Upper lobe of right lung (tissue), 1 donor: ENCODE results near the gene GRIK3. TPM values are rescaled to one million over a fixed set of nuclear protein-coding genes. Genes with fewer than 3 reads are reported as not detected.
"Not testable (repeated sequence)": the region's sequence is repeated elsewhere in the genome, so short reads cannot be mapped to it uniquely, and the experiment has no call there.

Experiments used
- ATAC-seq: fragments of 200-7000 bp; cut with Tn5 transposase; one replicate; pipeline ENCODE4 v1.9.1; 2020; ENCODE audit warnings: mild to moderate bottlenecking, moderate library complexity
- DNase-seq: peaks from one replicate; pipeline ENCODE4 v3.0.0-alpha.2; 2020
- H3K27ac ChIP-seq: fragments of 200-600 bp; one replicate; pipeline ENCODE4 v1.8.0; 2022
- H3K27me3 ChIP-seq: fragments of 200-600 bp; one replicate; pipeline ENCODE4 v1.8.0; 2022; ENCODE audit warnings: mild to moderate bottlenecking
- H3K36me3 ChIP-seq: fragments of 200-600 bp; one replicate; pipeline ENCODE4 v1.8.0; 2022
- H3K4me1 ChIP-seq: fragments of 200-600 bp; one replicate; pipeline ENCODE4 v1.8.0; 2022
- H3K4me3 ChIP-seq: fragments of 200-600 bp; one replicate; pipeline ENCODE4 v1.8.0; 2022; ENCODE audit warnings: mild to moderate bottlenecking
- H3K9me3 ChIP-seq: fragments of 200-600 bp; one replicate; pipeline ENCODE4 v1.8.0; 2022
- intact Hi-C: fragments of 100-400 bp; cut with DNase I; formaldehyde crosslinking; loops from one replicate; pipeline ENCODE4 v1.11.0; 2022
- long read RNA-seq: library from polyadenylated mRNA; unstranded; transcript quantifications from one replicate; pipeline ENCODE4 v2.0.0, GENCODE V29; 2021
- total RNA-seq: library from RNA; stranded (reverse); fragmentation: NEBNext Ultra II Directional; extraction: Animal tissue kit (Norgen Biotek cat#: 25700); gene quantifications from one replicate; pipeline ENCODE4 v1.2.1, GENCODE V29; 2021
- TF ChIP-seq, protein P1 (sequence below): fragments of 200-600 bp; IDR thresholded peaks from one replicate; pipeline ENCODE4 v1.8.0; 2022; ENCODE audit warnings: antibody characterized with exemption
- donor health status: DM: no; HTN: yes; CAD: no; lungs with severe emphysema.

Gene GRIK3
- not detected for total RNA-seq
- long read RNA-seq: 0 reads

DNA sequence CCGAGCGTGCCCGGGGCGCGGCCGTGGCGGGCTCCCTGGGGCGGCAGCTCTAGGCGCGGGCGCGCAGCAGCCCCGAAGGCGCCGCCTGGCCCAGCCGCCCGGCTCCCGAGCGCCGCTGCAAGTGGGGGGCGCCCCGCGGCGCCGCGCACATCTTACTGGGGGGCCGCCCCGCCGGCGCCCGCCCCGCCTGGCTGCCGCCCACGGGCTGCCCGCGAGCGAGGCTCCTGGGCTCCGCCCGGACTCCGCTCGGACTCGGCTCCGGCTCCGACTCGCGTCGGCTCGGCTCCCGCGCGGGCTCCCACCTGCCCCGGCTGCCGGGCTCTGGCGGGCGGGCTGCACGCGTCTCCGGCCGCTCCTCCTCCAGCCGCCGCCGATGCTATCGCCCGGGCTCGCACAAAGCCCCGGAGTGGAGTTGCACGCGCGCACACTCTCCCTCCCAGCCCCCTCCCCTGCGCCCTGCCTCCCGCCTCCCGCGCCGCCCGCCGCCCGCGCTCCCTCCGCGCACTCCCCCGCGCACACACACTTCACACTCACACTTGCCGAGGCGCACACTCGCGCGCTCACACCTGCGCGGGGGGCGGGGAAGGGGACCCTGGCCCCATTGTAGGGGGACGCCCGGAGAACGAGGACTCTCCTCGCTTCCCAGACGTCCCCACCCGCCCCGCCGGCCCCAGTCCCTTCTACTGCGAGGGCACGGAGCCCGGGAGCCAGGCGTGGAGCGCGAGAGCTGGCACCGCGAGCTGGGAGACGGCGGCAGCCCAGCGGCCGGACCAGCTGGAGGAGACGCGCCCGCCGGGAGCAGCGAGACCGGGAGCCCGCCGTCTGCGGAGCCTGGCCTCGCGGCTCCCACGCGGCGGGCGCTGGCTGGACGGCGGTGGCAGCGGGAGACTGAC lies at the start of gene GRIK3:
Gene GRIK3, minus strand, starts transcription at position 395 of the 893 bp plus-strand sequence. CDS start 407 bp downstream, outside the sequence.
- Histone ChIP-seq H3K27me3 (peaks cover 94% of the 10 kb centered on the region), H3K9me3 (no peaks in the 10 kb centered on the region), H3K4me1 (no peaks in the 10 kb centered on the region), H3K27ac (no peak within 1 kb of the TSS), H3K36me3 (no peaks in the 10 kb centered on the region), H3K4me3 (no peak within 1 kb of the TSS)
- ATAC-seq (no peak), DNase-seq (no peak)
- intact Hi-C loops: no loop called here
- TF ChIP-seq, protein P1, sequence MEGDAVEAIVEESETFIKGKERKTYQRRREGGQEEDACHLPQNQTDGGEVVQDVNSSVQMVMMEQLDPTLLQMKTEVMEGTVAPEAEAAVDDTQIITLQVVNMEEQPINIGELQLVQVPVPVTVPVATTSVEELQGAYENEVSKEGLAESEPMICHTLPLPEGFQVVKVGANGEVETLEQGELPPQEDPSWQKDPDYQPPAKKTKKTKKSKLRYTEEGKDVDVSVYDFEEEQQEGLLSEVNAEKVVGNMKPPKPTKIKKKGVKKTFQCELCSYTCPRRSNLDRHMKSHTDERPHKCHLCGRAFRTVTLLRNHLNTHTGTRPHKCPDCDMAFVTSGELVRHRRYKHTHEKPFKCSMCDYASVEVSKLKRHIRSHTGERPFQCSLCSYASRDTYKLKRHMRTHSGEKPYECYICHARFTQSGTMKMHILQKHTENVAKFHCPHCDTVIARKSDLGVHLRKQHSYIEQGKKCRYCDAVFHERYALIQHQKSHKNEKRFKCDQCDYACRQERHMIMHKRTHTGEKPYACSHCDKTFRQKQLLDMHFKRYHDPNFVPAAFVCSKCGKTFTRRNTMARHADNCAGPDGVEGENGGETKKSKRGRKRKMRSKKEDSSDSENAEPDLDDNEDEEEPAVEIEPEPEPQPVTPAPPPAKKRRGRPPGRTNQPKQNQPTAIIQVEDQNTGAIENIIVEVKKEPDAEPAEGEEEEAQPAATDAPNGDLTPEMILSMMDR: no peak

DNA sequence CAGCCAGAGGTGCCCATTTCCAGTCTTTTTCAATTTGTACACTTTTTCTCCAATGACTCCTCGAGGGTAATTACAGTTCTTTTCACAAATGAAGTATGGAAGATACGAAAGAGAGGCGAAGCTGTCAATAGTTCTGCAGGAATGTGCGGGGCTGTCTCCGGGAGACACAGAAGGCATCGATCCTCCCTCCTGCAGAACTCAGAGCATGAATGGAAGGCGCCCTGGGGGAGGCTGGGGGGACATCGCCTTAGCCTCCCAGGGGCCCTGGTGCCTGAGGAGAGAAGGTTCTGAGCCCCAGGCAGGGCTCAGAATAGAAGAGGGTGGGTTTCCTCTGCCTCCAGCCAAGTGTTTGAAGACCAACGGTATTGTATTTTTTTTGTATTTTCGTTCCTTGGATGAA lies 49.7 kb upstream of the GRIK3 start:
- Histone ChIP-seq H3K4me3 (no peak overlapping the region), H3K36me3 (no peaks in the 10 kb centered on the region), H3K4me1 (no peaks in the 10 kb centered on the region), H3K9me3 (no peaks in the 10 kb centered on the region), H3K27ac (no peak overlapping the region), H3K27me3 (no peaks in the 10 kb centered on the region)
- no peak for DNase-seq
- TF ChIP-seq, protein P1: no peak
- no peak for ATAC-seq
- intact Hi-C loops: no loop called here

DNA sequence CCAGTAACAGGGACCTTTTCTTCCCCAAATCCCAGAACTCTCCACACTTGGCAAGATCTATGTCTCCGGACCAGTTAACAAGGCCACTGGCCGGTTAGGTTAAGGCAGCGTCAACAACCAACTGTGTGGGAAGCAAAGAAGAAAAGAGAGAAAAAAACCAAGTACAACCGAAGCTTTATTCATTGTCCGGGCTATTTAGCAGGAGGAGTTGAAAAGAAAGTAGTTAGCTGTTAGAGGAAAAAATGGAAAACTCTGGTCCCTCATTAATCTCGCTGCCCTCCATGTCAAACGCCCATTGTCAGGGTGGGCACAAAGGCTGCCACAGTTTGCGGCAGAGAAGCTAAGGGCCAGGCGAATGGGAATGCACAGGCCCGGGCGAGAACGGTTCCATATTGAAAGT lies 49.3 kb upstream of the GRIK3 start:
- H3K36me3 ChIP-seq: no peaks in the 10 kb centered on the region
- TF ChIP-seq, protein P1: no peak
- no peak overlapping the region for H3K27ac ChIP-seq
- no peaks in the 10 kb centered on the region for H3K4me1 ChIP-seq
- no peak for DNase-seq
- no peaks in the 10 kb centered on the region for H3K27me3 ChIP-seq
- H3K9me3 ChIP-seq: no peaks in the 10 kb centered on the region
- intact Hi-C loops: no loop called here
- H3K4me3 ChIP-seq: no peak overlapping the region
- ATAC-seq: no peak

DNA sequence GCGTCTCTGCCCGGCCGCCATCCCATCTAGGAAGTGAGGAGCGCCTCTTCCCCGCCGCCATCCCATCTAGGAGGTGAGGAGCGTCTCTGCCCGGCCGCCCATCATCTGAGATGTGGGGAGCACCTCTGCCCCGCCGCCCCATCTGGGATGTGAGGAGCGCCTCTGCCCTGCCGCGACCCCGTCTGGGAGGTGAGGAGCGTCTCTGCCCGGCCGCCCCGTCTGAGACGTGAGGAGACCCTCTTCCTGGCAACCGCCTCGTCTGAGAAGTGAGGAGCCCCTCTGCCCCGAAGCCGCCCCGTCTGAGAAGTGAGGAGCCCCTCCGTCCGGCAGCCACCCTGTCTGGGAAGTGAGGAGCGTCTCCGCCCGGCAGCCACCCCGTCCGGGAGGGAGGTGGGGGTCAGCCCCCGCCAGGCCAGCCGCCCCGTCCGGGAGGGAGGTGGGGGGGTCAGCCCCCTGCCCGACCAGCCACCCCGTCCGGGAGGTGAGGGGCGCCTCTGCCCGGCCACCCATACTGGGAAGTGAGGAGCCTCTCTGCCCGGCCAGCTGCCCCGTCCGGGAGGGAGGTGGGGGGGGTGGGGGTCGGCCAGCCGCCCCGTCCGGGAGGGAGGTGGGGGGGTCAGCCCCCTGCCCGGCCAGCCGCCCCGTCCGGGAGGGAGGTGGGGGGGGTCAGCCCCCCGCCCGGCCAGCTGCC lies 46.1 kb upstream of the GRIK3 start:
- H3K4me3 ChIP-seq, intact Hi-C loops, H3K27ac ChIP-seq, H3K27me3 ChIP-seq, H3K9me3 ChIP-seq, H3K4me1 ChIP-seq, H3K36me3 ChIP-seq, ATAC-seq, DNase-seq: not testable (repeated sequence)

DNA sequence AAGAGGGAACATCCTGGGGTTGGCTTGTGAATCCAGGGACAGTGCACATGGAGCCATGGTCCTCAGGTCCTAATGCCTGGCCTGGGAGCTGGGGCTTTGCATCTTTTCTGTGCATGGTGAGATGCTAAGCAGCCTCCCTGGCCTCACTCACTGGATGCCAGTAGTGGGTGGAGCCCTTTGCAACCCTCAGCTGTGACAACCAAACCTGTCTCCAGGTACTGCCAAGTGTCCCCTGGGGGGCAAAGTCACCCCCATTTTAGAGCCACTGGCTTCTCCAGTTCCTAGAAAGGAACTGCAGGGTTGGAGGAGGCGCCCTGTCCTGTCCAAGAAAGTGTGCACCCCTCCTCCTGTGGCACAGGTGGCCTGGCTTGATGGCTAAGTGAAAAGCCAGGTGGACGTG lies 44.6 kb upstream of the GRIK3 start:
- no peaks in the 10 kb centered on the region for H3K4me1 ChIP-seq
- H3K36me3 ChIP-seq: no peaks in the 10 kb centered on the region
- ATAC-seq (no peak), DNase-seq (no peak)
- no peaks in the 10 kb centered on the region for H3K9me3 ChIP-seq
- H3K4me3 ChIP-seq: no peak overlapping the region
- intact Hi-C loops: no loop called here
- H3K27ac ChIP-seq: no peak overlapping the region
- TF ChIP-seq, protein P1: no peak
- H3K27me3 ChIP-seq: peaks cover under 1% of the 10 kb centered on the region

DNA sequence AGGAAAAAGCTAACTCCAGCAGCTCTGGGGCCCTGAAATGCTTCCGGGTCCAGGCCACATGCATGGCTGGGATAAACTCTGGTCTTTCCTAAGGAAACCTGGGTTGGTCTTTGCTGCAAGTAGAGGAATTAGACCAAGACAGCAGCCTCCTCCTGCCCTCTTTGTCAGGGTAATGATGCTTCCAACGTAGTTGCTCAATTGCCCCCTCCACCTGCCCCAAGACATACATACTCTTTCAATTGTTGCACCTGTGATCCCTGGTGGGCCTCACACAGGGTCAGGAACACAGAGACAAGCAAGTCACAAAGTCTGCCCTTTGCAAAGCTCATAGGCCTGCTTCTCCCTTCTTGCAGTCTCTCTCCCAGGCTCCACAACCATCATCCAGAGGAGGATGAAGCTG lies 41.9 kb upstream of the GRIK3 start:
- no peaks in the 10 kb centered on the region for H3K9me3 ChIP-seq
- TF ChIP-seq, protein P1: no peak
- intact Hi-C loops: no loop called here
- no peak overlapping the region for H3K4me3 ChIP-seq
- ATAC-seq: no peak
- no peaks in the 10 kb centered on the region for H3K4me1 ChIP-seq
- H3K36me3 ChIP-seq: no peaks in the 10 kb centered on the region
- no peak for DNase-seq
- no peak overlapping the region for H3K27ac ChIP-seq
- H3K27me3 ChIP-seq: peaks cover 21% of the 10 kb centered on the region
